ENCODE measurements around the gene TRA2B. TPM values are rescaled to one million over a fixed set of nuclear protein-coding genes. Genes with fewer than 3 reads are reported as not detected.

TRA2B gene
- polyA plus RNA-seq, 3 donors = 269 to 281 (median 278) TPM

DNA sequence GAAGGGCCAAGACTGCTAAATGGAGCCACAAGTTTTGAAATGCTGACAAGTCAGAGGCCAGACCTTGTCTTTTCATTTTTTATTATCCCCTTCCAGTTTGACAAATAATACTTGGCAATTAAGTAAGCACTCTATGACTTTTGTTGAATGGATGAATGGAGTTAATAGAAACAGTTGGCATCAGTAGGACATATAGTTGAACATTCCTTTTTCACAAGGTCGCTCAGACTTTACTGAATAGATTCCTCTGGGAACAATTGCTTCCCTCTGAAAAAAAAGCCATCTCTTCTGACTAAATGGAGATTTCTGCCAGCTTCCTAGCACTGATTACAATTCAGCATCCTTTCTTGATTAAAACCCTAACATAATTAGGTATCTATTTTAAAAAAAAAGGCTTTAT, 53.2 kb downstream of the TRA2B start:
- DNase-seq = no peak

DNA sequence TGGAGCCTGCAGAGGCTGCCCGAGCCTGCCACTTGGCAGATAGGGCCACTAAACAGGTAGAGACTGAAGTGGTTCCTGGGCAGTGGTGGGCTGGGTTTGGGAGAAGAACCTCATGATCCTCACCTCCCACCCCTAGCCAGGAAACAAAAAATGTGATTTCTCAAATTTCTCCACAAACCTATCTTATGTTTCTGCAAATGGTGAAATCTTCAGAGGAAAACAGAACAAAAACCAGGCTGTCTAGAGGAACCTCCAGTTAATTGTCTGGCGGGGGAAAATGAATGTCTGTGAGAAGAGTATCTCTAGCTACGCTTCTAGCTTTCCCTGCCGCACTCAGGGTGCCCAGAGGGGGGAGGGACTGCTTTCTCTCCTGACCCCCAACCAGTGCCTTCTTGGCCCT, 55.9 kb downstream of the TRA2B start:
- DNase-seq = no peak

DNA sequence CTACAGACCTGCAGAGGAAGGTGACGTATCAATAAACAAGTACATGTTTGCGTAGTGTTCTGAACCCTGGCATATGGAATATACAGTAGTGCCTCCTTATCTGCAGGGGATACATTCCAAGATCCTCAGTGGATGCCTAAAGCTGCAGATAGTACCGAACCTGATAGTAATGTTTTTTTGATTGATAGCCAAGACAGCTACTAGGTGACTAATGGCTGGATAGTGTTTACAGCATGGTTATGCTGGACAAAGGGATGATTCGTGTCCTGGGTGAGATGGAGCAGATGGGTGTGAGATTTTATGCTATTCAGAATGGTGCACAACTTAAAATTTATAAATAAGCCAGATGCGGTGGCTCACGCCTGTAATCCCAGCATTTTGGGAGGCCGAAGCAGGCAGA, 57.2 kb downstream of the TRA2B start:
- no peak for DNase-seq

DNA sequence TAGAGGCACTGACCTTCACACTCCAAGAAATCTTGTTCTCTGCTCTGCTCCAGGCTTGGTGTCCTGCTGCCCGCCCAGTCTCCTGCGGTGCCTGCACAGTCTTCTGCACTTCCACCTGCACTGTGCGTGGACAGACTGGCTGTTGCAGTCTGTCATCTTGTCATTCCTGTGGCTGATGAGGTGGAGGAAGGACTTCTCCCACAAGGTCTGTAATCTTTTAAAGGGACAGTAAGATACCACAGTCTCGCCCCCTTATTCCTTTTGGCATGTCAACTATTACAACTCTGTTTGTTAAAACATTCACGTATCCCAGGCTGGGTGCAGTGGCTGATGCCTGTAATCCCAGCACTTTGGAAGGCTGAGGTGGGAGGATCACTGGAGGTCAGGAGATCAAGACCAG, 58.9 kb downstream of the TRA2B start:
- no peak for DNase-seq

DNA sequence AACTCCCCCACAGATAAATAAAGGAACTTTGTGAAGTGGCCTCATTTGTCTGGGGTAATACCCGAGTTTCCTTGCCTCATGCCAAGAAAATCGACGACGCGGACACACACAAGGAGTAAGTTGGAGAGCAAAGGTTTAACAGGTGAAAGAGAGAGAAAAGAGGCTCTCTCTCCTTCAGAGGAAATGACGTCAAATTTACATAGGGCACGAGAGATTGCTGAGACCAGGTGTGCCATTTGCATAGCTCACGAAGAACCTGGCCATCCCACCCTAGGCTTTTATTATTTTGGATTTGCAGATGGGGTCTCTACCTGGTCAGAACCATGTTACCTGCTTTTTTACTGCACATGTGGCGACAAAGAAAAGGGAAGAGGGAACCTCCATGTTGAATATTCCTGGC, 63.7 kb downstream of the TRA2B start:
- DNase-seq = no peak

DNA sequence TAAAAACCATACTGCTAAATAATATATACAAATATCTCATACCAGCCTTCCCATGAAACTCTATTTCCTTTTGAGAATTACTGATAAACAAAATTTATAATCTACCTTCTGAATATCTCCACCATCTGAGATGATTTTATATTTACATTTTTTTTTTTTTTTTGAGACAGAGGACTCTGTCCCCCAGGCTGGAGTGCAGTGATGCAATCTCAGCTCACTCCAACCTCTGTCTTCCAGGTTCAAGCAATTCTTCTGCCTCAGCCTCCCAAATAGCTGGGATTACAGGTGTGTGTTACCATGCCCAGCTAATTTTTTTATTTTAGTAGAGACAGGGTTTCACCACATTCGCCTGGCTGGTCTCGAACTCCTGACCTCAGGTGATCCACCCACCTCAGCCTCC, 70.2 kb downstream of the TRA2B start:
- DNase-seq = no peak

DNA sequence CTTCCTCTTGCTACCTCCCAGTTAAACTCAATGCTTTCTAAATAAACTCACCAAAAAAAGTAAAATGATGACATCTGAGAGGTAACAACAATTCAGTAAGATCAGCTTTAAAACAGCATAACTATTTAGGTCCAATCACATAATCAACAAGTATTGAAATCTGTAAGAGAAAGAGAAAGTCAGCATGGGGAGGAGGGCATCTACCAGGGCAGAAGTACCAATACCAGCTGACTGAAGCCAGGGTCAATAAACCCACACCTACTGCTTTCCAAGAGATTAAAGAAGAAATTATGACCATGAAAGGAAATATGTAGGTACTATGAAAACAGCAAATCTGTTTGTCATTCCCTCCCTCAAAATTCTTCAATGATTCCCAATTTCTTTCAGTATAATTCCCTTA, 70.8 kb downstream of the TRA2B start:
- no peak for DNase-seq

DNA sequence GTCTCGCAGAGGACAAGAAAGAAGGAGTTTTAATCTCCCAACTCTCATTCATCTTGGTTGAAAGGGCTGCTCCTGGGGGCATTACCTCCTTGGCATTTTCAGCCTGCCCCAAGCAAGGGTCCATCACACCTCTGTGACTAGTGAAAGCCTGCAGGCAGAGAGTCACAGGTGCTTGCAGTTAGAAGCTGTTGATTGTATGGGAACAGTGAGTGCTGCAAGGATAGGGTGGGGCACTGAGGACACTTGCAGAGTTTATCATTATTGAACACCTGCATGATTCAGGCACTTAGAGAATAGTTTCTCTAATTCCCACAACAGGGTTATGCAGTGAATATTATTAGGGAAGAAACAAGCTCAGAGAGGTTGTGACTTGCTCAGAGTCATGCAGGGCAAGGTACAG, 71.3 kb downstream of the TRA2B start:
- no peak for DNase-seq

Other genes starting within 250 kb of the TRA2B start
- gene IGF2BP2, start 113.0 kb downstream of the TRA2B start, polyA plus RNA-seq (ENCODE audit: insufficient read length in 3 of 3) = 100 to 1,000 TPM in 2 of 3 donors, 10 to 100 TPM in 1; 94.1 to 123 (median 122) TPM
- gene ETV5, start 171.1 kb upstream of the TRA2B start, polyA plus RNA-seq (ENCODE audit: insufficient read length in 3 of 3) = 10 to 100 TPM; 22.5 to 29.4 (median 26.4) TPM

All from renal pelvis (tissue), 4 donors.